GM12878 (cell line): ENCODE measurements around the gene CEACAM3. TPM values are rescaled to one million over a fixed set of nuclear protein-coding genes. Genes with fewer than 3 reads are reported as not detected.
"Not testable (repeated sequence)": the region's sequence is repeated elsewhere in the genome, so short reads cannot be mapped to it uniquely, and the experiment has no call there.

Source experiments
- ATAC-seq: fragments of 200-7000 bp; cut with Tn5 transposase; 3 replicates; pipeline ENCODE4 v1.9.1; 2020; ENCODE audit warnings: mild to moderate bottlenecking, moderate library complexity
- BruUV-seq: library from RNA; stranded (reverse); fragments of 400-500 nt; replicated peaks from 2 replicates; lab custom pipeline; 2021; lab: Mats Ljungman, UMichigan
- CTCF ChIA-PET: fragments of 300-600 bp; sonication (Branson Sonifier 250); formaldehyde crosslinking; extraction: SDS; loops from one replicate; lab custom pipeline; 2021; ENCODE audit warnings: inconsistent platforms; lab: Yijun Ruan, JAX
- POLR2A ChIA-PET: fragments of 350-600 bp; formaldehyde crosslinking; extraction: SDS; loops from one replicate; lab custom pipeline; 2021; ENCODE audit warnings: inconsistent platforms; lab: Charles Lee
- RAD21 ChIA-PET: fragments of 300-600 bp; sonication (Branson Sonifier 250); formaldehyde crosslinking; loops from one replicate; lab custom pipeline; 2023; ENCODE audit warnings: antibody characterized with exemption; ENCODE audit not compliant: unreplicated experiment; lab: Charles Lee
- SMC1A ChIA-PET: fragments of 300-600 bp; sonication (Branson Sonifier 250); formaldehyde crosslinking; loops from one replicate; lab custom pipeline; 2023; ENCODE audit not compliant: unreplicated experiment, uncharacterized antibody; lab: Charles Lee
- DNase-seq: peaks from one replicate; pipeline ENCODE4 v3.0.0-alpha.2; 2011; ENCODE audit warnings: low read depth, low spot score
- FAIRE-seq: peaks from 3 replicates; lab custom pipeline; 2011; peaks lifted over from hg19 to GRCh38; lab: Jason Lieb, UNC
- H2AFZ ChIP-seq: 2 replicates; pipeline ENCODE4 v1.6.0; 2011; ENCODE audit warnings: low read depth, low read length, control low read depth; ENCODE audit not compliant: control insufficient read depth
- H3K27ac ChIP-seq: 2 replicates; pipeline ENCODE4 v1.5.1; 2011; ENCODE audit warnings: control low read depth; ENCODE audit not compliant: control insufficient read depth, insufficient read depth
- H3K27me3 ChIP-seq, 2 experiments: replicated peaks in 1 of 2; 2 replicates each; pipeline versions ENCODE4 v1.6.0 to v1.6.1; 2011; ENCODE audit warnings: low read length in 1 of 2; ENCODE audit not compliant: control insufficient read depth in 2 of 2, insufficient read depth in 2 of 2
- H3K36me3 ChIP-seq, 2 experiments: 2 replicates each; pipeline ENCODE4 v1.5.1; 2011; ENCODE audit warnings: low read length in 1 of 2; ENCODE audit not compliant: control insufficient read depth in 2 of 2, insufficient read depth in 2 of 2
- H3K4me1 ChIP-seq: 2 replicates; pipeline ENCODE4 v1.6.1; 2011; ENCODE audit warnings: mild to moderate bottlenecking, low read length, moderate library complexity, mixed read lengths; ENCODE audit not compliant: control insufficient read depth, insufficient read depth
- H3K4me2 ChIP-seq: 2 replicates; pipeline ENCODE4 v1.6.0; 2011; ENCODE audit warnings: control low read depth; ENCODE audit not compliant: control insufficient read depth, insufficient read depth
- H3K4me3 ChIP-seq: fragments of 200-600 bp; sonication (generic); 2 replicates; pipeline ENCODE4 v1.5.1; 2016
- H3K79me2 ChIP-seq: 2 replicates; pipeline ENCODE4 v1.6.0; 2011; ENCODE audit warnings: low read length; ENCODE audit not compliant: control insufficient read depth, insufficient read depth
- H3K9ac ChIP-seq: 2 replicates; pipeline ENCODE4 v1.8.0; 2011; ENCODE audit warnings: low read length, control low read depth, mixed read lengths; ENCODE audit not compliant: control insufficient read depth, insufficient read depth
- H3K9me3 ChIP-seq: replicated peaks from 3 replicates; pipeline ENCODE4 v1.5.1; 2011; ENCODE audit warnings: mild to moderate bottlenecking, low read length; ENCODE audit not compliant: control insufficient read depth, insufficient read depth
- H4K20me1 ChIP-seq: 2 replicates; pipeline ENCODE4 v1.6.0; 2011; ENCODE audit not compliant: control insufficient read depth, insufficient read depth
- BCL3 ChIP-seq: IDR thresholded peaks from 2 replicates; pipeline ENCODE4 v1.6.1; 2011; ENCODE audit warnings: borderline replicate concordance, low read depth, mild to moderate bottlenecking, moderate library complexity, low read length; ENCODE audit not compliant: insufficient read depth, poor library complexity, severe bottlenecking
- CBX5 ChIP-seq: sonication (generic); IDR thresholded peaks from 2 replicates; pipeline ENCODE4 v1.6.1; 2016; ENCODE audit warnings: low read depth, moderate library complexity, mild to moderate bottlenecking, inconsistent platforms
- DPF2 ChIP-seq: fragments of 450-650 bp; IDR thresholded peaks from 2 replicates; pipeline ENCODE4 v1.6.1; 2017; ENCODE audit warnings: mild to moderate bottlenecking
- EED ChIP-seq: sonication (generic); IDR thresholded peaks from 2 replicates; pipeline ENCODE4 v1.6.1; 2016; ENCODE audit warnings: antibody characterized with exemption, low read depth
- IRF3 ChIP-seq: fragments of 450-650 bp; IDR thresholded peaks from 2 replicates; pipeline ENCODE4 v1.6.1; 2014; ENCODE audit warnings: mild to moderate bottlenecking
- KDM1A ChIP-seq: fragments of 200-600 bp; sonication (generic); IDR thresholded peaks from 2 replicates; pipeline ENCODE4 v1.6.1; 2016; ENCODE audit warnings: borderline replicate concordance
- RAD21 ChIP-seq: IDR thresholded peaks from 2 replicates; pipeline ENCODE4 v1.6.1; 2011; ENCODE audit warnings: mild to moderate bottlenecking, low read depth, low read length, moderate library complexity; ENCODE audit not compliant: insufficient read depth
- SMARCA5 ChIP-seq: fragments of 450-650 bp; IDR thresholded peaks from 2 replicates; pipeline ENCODE4 v1.6.1; 2017; ENCODE audit warnings: mild to moderate bottlenecking
- SMC3 ChIP-seq: IDR thresholded peaks from 2 replicates; pipeline ENCODE4 v1.6.1; 2011; ENCODE audit warnings: low read length, improper control_type of control experiment, borderline replicate concordance
- TCF7 ChIP-seq: IDR thresholded peaks from 2 replicates; pipeline ENCODE4 v1.6.1; 2014; ENCODE audit warnings: antibody characterized with exemption, borderline replicate concordance
- USF2 ChIP-seq: IDR thresholded peaks from 2 replicates; pipeline ENCODE4 v1.6.1; 2011; ENCODE audit warnings: low read depth, low read length, improper control_type of control experiment, borderline replicate concordance
- WGBS: methylation state at CpG from one replicate; pipeline ENCODE4 v1.1.6; 2016; ENCODE audit warnings: low lambda C conversion rate; ENCODE audit not compliant: insufficient replicate concordance, insufficient coverage; ENCODE audit errors: missing lambda C conversion rate; 5-methylcytosine and 5-hydroxymethylcytosine counted together
- in situ Hi-C: fragments of 300-500 bp; cut with MboI; formaldehyde crosslinking; loops from 9 replicates; pipeline ENCODE4 v1.14.3; 2018; ENCODE audit warnings: mixed read lengths
- intact Hi-C: fragments of 100-400 bp; cut with micrococcal nuclease; formaldehyde crosslinking; loops from one replicate; pipeline ENCODE4 v1.14.2; 2022; ENCODE audit not compliant: unreplicated experiment
- polyA plus RNA-seq, 11 experiments: library from polyadenylated mRNA; depleted of rRNA in 4 of 11; unstranded in 6 of 11; stranded (reverse) in 5 of 11; fragments of >200 nt; fragmentation: Nextera tagmentation in 4 of 11; fragmentation: Illumina TruSeq in 1 of 11; extraction: Ambion mirVana in 4 of 11; extraction: Trizol in 1 of 11; gene quantifications; 1 replicate in 1 of 11; 2 replicates in 10 of 11; pipeline versions ENCODE4 v1.2.1 to v1.2.3, GENCODE V29; 2011 to 2016; ENCODE audit warnings: inconsistent platforms in 2 of 11, missing spikeins in 2 of 11, low read depth in 1 of 11
- total RNA-seq, 4 experiments: library from RNA; depleted of rRNA in 3 of 4; stranded (reverse); fragments of >200 nt in 3 of 4; fragmentation: Illumina TruSeq in 1 of 4; extraction: Trizol in 1 of 4; gene quantifications; 2 replicates each; pipeline versions ENCODE4 v1.2.1 to v1.2.3, GENCODE V29; 2013 to 2021

The CEACAM3 gene
- total and polyA plus RNA-seq, 10 of the 15 experiments (the other 5 are each of a cell fraction or from before 2014, with no cell fraction given): not detected

- Histone ChIP-seq H3K79me2 (no peaks in the 10 kb centered on the region), H4K20me1 (no peaks in the 10 kb centered on the region), H3K9me3 (no peaks in the 10 kb centered on the region), H3K4me3 (no peak overlapping the region), H3K9ac (no peak overlapping the region), H2AFZ (no peak overlapping the region), H3K27me3 (no peaks in the 10 kb centered on the region; a peak in 2 of 4 replicates), H3K36me3 (no peaks in the 10 kb centered on the region), H3K27ac (no peak overlapping the region), H3K4me2 (no peak overlapping the region), H3K4me1 (peaks cover 5% of the 10 kb centered on the region)
- FAIRE-seq (no peak), DNase-seq (no peak), ATAC-seq (no peak)
- in situ Hi-C loops (no loop called here), intact Hi-C loops (no loop called here)
- ChIA-PET POLR2A (no interaction called here), RAD21 (interaction anchor here (1.2 to 1.3 kb wide), 2 partner anchors 34 to 35 kb away, joined by 3 to 4 read pairs; no protein-coding TSS in a partner anchor), SMC1A (interaction anchor here (1.2 kb wide), 1 partner anchor 32 kb away, joined by 3 read pairs; the partner anchor contains the start of gene CEACAM6), CTCF (interaction anchor here (0.8 to 4.3 kb wide), 5 partner anchors 8 to 34 kb away, joined by 3 to 19 read pairs (median 9); partner anchors contain the start of gene CEACAM3)
- BruUV-seq: no TSS peak
- TF ChIP-seq BCL3 (no peak), SMC3 (no peak), SMARCA5 (no peak), RAD21 (no peak), KDM1A (no peak), TCF7 (no peak), EED (no peak), IRF3 (no peak), USF2 (no peak), DPF2 (no peak), CBX5 (no peak)
- WGBS: 9% methylated on average over 7 of the region's 7 CpGs
Measured at GRCh38 chr19:41787055-41787454, 9.3 kb upstream of the CEACAM3 start.

GRCh38 chr19:41788518-41788917, 7.9 kb upstream of the CEACAM3 start:
- H3K27me3 ChIP-seq, H3K9me3 ChIP-seq, in situ Hi-C loops, H2AFZ ChIP-seq, CTCF ChIA-PET, SMC1A ChIA-PET, BruUV-seq, H3K4me1 ChIP-seq, H3K27ac ChIP-seq, FAIRE-seq, H4K20me1 ChIP-seq, H3K4me2 ChIP-seq, H3K79me2 ChIP-seq, H3K4me3 ChIP-seq, H3K9ac ChIP-seq, ATAC-seq, RAD21 ChIA-PET, DNase-seq, POLR2A ChIA-PET, H3K36me3 ChIP-seq, intact Hi-C loops: not testable (repeated sequence)
- no CpG with 5 or more reads among the region's 1 CpG for WGBS
